Pancreas (tissue), 10 donors: ENCODE data around the gene SERPINA9. TPM values are rescaled to one million over a fixed set of nuclear protein-coding genes. Genes with fewer than 3 reads are reported as not detected.

ENCODE experiments used
- ATAC-seq, 4 donors: fragments of 200-7000 bp; cut with Tn5 transposase; one replicate each; pipeline versions ENCODE4 v1.8.0 to v1.9.1; 2020; ENCODE audit warnings: mild to moderate bottlenecking in 4 of 4, moderate library complexity in 4 of 4
- DNase-seq, 6 donors: peaks; one replicate each; pipeline ENCODE4 v3.0.0-alpha.2; 2020
- FAIRE-seq: peaks from 2 replicates; lab custom pipeline; 2012; peaks lifted over from hg19 to GRCh38; lab: Jason Lieb, UNC
- H3K27ac ChIP-seq, 4 donors: fragments of 200-600 bp; sonication (generic); 1 replicate in 3 of 4; 2 replicates in 1 of 4; pipeline versions ENCODE4 v1.5.0 to v1.8.0; 2020
- H3K27me3 ChIP-seq, 4 donors: fragments of 200-600 bp; one replicate each; pipeline ENCODE4 v1.8.0; 2021
- H3K36me3 ChIP-seq, 3 donors: fragments of 200-600 bp; sonication (generic) in 1 of 3; one replicate each; pipeline versions ENCODE4 v1.5.0 to v1.8.0; 2020 to 2021
- H3K4me1 ChIP-seq, 3 donors: fragments of 200-600 bp; one replicate each; pipeline ENCODE4 v1.8.0; 2021
- H3K4me3 ChIP-seq, 4 donors: fragments of 200-600 bp; sonication (generic) in 2 of 4; one replicate each; pipeline versions ENCODE4 v1.5.0 to v1.8.0; 2020 to 2021
- H3K9me3 ChIP-seq, 4 donors: fragments of 200-600 bp; one replicate each; pipeline ENCODE4 v1.8.0; 2021
- CTCF ChIP-seq, 4 donors: fragments of 200-600 bp; sonication (generic) in 3 of 4; IDR thresholded peaks; one replicate each; pipeline versions ENCODE4 v1.5.0 to v1.8.0; 2021; ENCODE audit warnings: antibody characterized with exemption in 4 of 4
- WGBS, 2 donors: extraction: QIAGEN DNeasy Blood & Tissue Kit; methylation state at CpG; one replicate each; pipeline ENCODE4 v1.1.7; 2013; 5-methylcytosine and 5-hydroxymethylcytosine counted together
- intact Hi-C, 3 donors: fragments of 100-400 bp; cut with DNase I; formaldehyde crosslinking; loops; one replicate each; pipeline versions ENCODE4 v1.11.1 to v1.14.2; 2022
- polyA plus RNA-seq, 2 donors: library from polyadenylated mRNA; stranded (reverse); fragments of 200-250 nt; gene quantifications; one replicate each; pipeline ENCODE4 v1.2.3, GENCODE V29; 2013
- total RNA-seq, 6 donors: library from RNA; stranded (reverse); fragmentation: NEBNext Ultra II Directional in 4 of 6; extraction: Animal tissue kit (Norgen Biotek cat#: 25700) in 4 of 6; gene quantifications; one replicate each; pipeline versions ENCODE4 v1.2.1 to v1.2.4, GENCODE V29; 2021 to 2023
- donor health status: healthy with polysubstance abuse.
- donor health status: DM: no; HTN: no; CAD: no; lungs with moderate emphysema.
- donor health status: DM: no; HTN: no; CAD: no.
- donor health status: control.
- donor health status: control.
- donor health status: Bipolar disorder and iron deficiency.
- donor health status: DM: yes; HTN: yes; CAD: no.
- donor health status: DM: no; HTN: no; CAD: no.
- donor health status: DM: no; HTN: no; CAD: no.
- donor health status: DM: yes; HTN: yes; CAD: no.

Gene SERPINA9, protein sequence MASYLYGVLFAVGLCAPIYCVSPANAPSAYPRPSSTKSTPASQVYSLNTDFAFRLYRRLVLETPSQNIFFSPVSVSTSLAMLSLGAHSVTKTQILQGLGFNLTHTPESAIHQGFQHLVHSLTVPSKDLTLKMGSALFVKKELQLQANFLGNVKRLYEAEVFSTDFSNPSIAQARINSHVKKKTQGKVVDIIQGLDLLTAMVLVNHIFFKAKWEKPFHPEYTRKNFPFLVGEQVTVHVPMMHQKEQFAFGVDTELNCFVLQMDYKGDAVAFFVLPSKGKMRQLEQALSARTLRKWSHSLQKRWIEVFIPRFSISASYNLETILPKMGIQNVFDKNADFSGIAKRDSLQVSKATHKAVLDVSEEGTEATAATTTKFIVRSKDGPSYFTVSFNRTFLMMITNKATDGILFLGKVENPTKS
- total RNA-seq: not detected
- not detected for polyA plus RNA-seq

DNA sequence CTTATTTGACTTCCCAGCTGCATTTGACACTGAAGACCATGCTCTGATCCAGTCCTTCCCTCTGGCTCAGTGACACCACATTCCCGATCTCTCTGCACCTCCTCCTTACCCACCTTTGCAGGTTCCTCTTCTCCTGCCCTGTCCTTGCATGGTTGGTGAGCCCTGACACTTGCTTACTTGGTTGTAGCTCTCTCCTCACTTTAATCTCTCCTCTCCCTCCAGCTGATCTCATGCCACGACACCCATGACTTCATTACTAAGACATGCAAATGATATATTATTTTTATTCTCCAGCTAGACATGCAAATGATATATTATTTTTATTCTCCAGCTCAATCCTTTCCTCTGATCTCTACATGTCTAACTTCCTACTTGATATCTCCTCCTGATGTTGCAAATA lies at the start of gene SERPINA9:
Gene SERPINA9, minus strand, starts transcription at position 175 of the 400 bp plus-strand sequence. CDS start 6,357 bp downstream, outside the sequence.
- Histone ChIP-seq H3K27ac (no peak within 1 kb of the TSS), H3K27me3 (no peaks in the 10 kb centered on the region), H3K9me3 (peaks cover 0 to 4% (median 0%) of the 10 kb centered on the region in 4 donors), H3K4me3 (no peak within 1 kb of the TSS), H3K4me1 (no peaks in the 10 kb centered on the region), H3K36me3 (no peaks in the 10 kb centered on the region)
- FAIRE-seq (no peak), DNase-seq (no peak), ATAC-seq (no peak)
- 43 to 69% methylated on average over 2 of the region's 2 CpGs for WGBS, 2 donors
- intact Hi-C loops: no loop called here
- TF ChIP-seq CTCF (IDR thresholded peaks at IDR 0.05): no peak

DNA sequence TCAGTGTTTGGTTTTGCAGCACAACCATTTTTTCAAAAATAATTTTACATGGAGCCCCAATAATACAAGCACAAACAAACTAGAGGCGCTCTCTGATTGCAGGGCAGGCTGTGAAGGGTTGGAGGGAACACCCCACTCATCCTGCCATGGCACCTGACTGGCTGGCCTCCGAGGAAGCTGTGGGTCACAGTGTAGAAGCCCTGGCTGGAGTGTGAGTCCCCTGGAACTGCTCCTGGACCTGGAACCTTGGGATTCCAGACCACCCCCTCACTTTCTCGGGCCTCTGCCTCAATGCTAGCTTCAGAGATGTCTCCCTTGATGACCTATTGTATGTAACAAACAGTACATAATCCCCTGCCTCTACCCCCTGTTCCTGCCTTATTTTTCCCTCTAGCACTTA lies 48.1 kb upstream of the SERPINA9 start:
- no peaks in the 10 kb centered on the region for H3K36me3 ChIP-seq
- 63 to 68% methylated on average over 3 of the region's 3 CpGs for WGBS, 2 donors
- no peak overlapping the region for H3K27ac ChIP-seq
- FAIRE-seq (no peak), ATAC-seq (no peak), DNase-seq (no peak)
- TF ChIP-seq CTCF (IDR thresholded peaks at IDR 0.05): no peak
- no peaks in the 10 kb centered on the region for H3K27me3 ChIP-seq
- H3K4me3 ChIP-seq: no peak overlapping the region
- no peaks in the 10 kb centered on the region for H3K4me1 ChIP-seq
- H3K9me3 ChIP-seq: no peaks in the 10 kb centered on the region
- intact Hi-C loops: no loop called here

DNA sequence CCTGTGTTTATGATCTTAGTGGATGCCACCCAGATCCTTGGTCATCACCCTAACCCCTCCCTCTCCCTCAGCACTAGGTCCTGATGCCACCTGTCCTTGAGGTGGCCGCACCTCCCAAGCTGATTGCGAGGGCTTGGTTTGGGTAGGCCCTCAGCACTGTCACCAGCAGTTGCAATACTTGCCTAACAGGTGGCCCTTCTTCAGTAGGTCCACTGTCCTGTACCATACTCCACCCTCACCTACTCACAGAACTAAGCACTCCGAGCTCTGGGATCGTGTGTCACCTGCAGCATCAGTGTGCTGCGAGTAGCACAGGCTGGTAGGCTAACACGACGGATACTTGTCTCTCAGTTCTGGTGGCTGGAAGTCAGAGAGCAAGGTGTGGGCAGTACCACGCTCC lies 47.3 kb upstream of the SERPINA9 start:
- no peaks in the 10 kb centered on the region for H3K4me1 ChIP-seq
- H3K4me3 ChIP-seq: no peak overlapping the region
- no peaks in the 10 kb centered on the region for H3K36me3 ChIP-seq
- intact Hi-C loops: no loop called here
- 83 to 84% methylated on average over 8 of the region's 8 CpGs for WGBS, 2 donors
- no peaks in the 10 kb centered on the region for H3K9me3 ChIP-seq
- no peaks in the 10 kb centered on the region for H3K27me3 ChIP-seq
- FAIRE-seq (no peak), ATAC-seq (no peak), DNase-seq (no peak)
- TF ChIP-seq CTCF (IDR thresholded peaks at IDR 0.05): no peak
- no peak overlapping the region for H3K27ac ChIP-seq

- H3K27me3 ChIP-seq: no peaks in the 10 kb centered on the region
- H3K4me3 ChIP-seq: no peak overlapping the region
- ATAC-seq: no peak
- H3K27ac ChIP-seq: no peak overlapping the region
- 80 to 85% methylated on average over 7 of the region's 7 CpGs for WGBS, 2 donors
- no peaks in the 10 kb centered on the region for H3K4me1 ChIP-seq
- no peaks in the 10 kb centered on the region for H3K9me3 ChIP-seq
- H3K36me3 ChIP-seq: no peaks in the 10 kb centered on the region
- no peak for TF ChIP-seq CTCF (IDR thresholded peaks at IDR 0.05)
- FAIRE-seq: no peak
- DNase-seq: no peak
- intact Hi-C loops: no loop called here
Observed at GRCh38 chr14:94522115-94522724, 46.2 kb upstream of the SERPINA9 start.
